GM12875 (cell line): ENCODE data around the gene PLAGL2.
"Not testable (repeated sequence)": the region's sequence is repeated elsewhere in the genome, so short reads cannot be mapped to it uniquely, and the experiment has no call there.

Experiments
- H3K4me3 ChIP-seq: one replicate; pipeline ENCODE4 v1.5.1; 2011; ENCODE audit warnings: low read depth, low read length, control low read depth
- CTCF ChIP-seq: IDR thresholded peaks from 2 replicates; pipeline ENCODE4 v1.5.1; 2011; ENCODE audit warnings: low read depth, mild to moderate bottlenecking, control low read depth, inconsistent platforms, low read length, moderate library complexity, borderline replicate concordance; ENCODE audit not compliant: insufficient read depth

Gene PLAGL2

DNA sequence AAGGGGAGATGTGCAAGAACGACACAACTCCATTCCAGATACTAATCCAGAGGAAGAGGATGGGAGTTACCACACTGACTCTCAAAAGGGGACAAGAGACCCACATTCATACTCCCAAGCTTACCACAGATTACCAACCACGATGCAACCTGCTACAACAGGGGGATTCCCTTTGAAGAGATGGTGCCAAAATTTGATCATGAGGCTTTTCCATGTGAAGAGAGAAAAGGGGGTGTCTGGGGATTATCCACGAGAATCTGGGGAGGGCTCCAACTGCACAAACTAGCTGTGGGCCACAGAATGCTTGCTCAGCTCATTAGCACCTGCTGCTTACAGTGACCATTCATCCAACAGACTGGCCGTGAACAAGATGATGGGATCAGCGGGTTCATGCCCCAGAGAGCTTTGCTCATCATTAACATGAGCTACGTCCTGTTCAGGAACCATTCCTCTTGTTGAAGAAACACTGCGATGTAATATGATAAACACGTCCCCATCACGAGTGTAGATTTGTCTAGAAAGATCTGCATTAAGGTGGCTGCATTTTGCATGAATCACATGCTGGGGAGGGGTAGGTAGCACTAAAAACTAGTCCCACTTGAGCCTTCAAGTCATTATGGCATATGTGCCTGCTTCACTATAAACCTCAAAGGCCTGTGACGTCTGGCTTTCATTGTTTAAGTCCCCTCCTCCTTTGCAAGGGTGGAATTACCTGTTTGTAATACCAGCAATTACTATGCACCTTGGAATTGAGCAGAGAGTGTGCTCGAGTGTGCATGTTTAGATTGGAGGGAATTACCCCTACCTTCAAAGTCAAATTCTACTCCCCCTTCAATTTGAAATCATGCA lies 4.0 kb downstream of the PLAGL2 start:
- H3K4me3 ChIP-seq: no peak overlapping the region
- no peak for TF ChIP-seq CTCF

GRCh38 chr20:32201977-32202363 lies 5.6 kb downstream of the PLAGL2 start:
- H3K4me3 ChIP-seq: no peak overlapping the region
- TF ChIP-seq CTCF: no peak

GRCh38 chr20:32201296-32201976 lies 6.1 kb downstream of the PLAGL2 start:
- no peak overlapping the region for H3K4me3 ChIP-seq
- no peak for TF ChIP-seq CTCF

DNA sequence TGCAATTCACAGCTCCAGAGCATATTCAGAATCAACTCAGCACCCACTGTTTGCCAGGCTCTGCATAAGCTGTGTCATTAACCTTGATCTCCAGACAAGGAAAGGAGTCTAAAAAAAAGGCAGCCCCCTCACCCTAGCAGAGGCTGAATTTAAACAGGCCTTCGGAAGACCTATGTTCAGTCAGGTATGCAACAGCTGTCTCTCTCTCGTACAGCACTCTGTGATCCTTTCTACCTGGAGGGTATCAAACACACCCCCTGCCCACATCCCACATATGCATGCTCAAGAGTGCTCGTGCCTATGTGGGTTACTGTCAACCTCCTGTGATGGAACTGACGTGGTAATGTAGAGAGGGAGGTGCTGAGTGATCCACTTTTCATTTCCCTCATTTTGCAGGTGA lies 8.5 kb downstream of the PLAGL2 start:
- no peak overlapping the region for H3K4me3 ChIP-seq
- no peak for TF ChIP-seq CTCF

DNA sequence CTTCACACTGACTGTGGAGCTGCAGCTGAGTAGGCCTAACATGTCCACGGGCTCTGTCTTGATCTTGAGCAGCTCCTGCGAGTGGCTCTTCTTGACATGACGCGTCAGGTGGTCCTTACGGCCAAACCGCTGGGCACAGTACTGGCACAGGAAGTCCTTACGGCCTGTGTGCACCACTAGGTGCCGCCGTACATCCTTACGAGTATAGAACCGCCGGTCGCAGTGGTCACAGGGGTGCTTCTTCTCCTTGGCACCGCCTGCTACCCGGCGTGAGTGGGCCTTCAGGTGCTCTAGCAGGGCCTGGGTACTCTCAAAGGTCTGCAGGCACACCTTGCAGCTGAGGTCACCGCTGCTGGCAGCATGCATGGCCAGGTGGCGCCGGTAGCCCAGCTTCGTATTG lies 10.4 kb downstream of the PLAGL2 start:
- H3K4me3 ChIP-seq: not testable (repeated sequence)

- not testable (repeated sequence) for H3K4me3 ChIP-seq
These were observed 10.9 kb downstream of the PLAGL2 start for GRCh38 chr20:32196613-32197012.

DNA sequence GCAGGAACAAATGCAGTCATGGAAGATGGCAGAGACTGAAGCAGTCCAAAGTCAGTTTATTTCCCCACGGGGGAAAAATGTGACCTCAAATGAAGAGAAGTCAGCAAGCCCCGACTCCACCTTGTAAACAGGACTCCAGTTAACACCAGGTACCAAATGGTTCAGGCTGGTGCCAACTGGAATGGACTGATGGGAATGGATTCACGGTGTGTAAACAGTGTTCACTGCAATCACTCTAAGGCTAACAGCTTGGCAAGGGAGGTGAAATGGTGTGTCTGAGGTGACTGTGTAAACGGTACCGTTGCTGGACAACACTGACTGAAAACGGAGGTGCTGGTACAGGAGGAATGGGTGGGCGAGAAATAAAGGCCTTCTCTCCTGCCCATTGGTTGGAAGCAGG lies 12.0 kb downstream of the PLAGL2 start:
- H3K4me3 ChIP-seq: no peak overlapping the region
- no peak for TF ChIP-seq CTCF

GRCh38 chr20:32193996-32194395 lies 13.5 kb downstream of the PLAGL2 start:
- no peak overlapping the region for H3K4me3 ChIP-seq
- TF ChIP-seq CTCF: no peak

DNA sequence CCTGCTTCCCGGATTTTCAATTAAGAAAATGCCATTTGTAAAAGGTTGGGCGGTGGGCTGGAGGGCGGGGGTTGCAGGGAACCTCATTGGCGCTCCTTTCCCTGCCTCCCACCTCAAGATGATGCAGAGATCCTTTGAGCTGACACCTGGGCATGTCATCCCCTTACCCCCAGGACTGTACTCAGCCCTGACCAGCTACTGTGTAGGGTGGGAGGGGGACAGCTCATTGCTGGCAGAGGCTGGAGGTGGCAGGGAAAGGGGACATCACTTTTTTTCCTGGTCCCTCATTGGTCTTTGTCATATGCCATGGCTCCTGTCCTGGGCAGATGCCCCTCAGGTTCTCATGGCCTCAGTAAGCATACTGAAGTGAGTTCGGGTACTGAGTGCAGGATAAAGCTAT lies 14.2 kb downstream of the PLAGL2 start:
- not testable (repeated sequence) for H3K4me3 ChIP-seq
